ENCODE results near the gene ANO2. TPM values are rescaled to one million over a fixed set of nuclear protein-coding genes. Genes with fewer than 3 reads are reported as not detected.

ANO2 gene
- total and polyA plus RNA-seq, 2 donors (not counting 3 experiments of a cell fraction or from before 2014, with no cell fraction given): 15.4 to 65.0 TPM

- Histone ChIP-seq H3K4me1 (ENCODE audit: control insufficient read depth, extremely low read depth, insufficient read depth, low read length) (no peaks in the 10 kb centered on the region), H3K9me1 (replicated peaks; ENCODE audit: control insufficient read depth, extremely low read depth, insufficient read depth, low read length) (no peaks in the 10 kb centered on the region), H3K27me3 (ENCODE audit: control insufficient read depth in 2 of 2, insufficient read depth in 2 of 2, low read length in 2 of 2) (no peaks in the 10 kb centered on the region), H3K4me2 (ENCODE audit: insufficient read depth, low read length) (no peak overlapping the region), H3K79me2 (ENCODE audit: control insufficient read depth, insufficient read depth, low read length) (no peaks in the 10 kb centered on the region), H3K9ac (replicated peaks; ENCODE audit: extremely low read depth, insufficient read depth, low read length) (no peak overlapping the region), H2AFZ (ENCODE audit: low read depth, low read length) (no peak overlapping the region), H3K4me3 (replicated peaks in 1 of 3; ENCODE audit: insufficient read depth in 1 of 3, low read depth in 1 of 3, low read length in 3 of 3) (no peak overlapping the region), H3K36me3 (ENCODE audit: control insufficient read depth in 2 of 2, extremely low read depth in 1 of 2, insufficient read depth in 2 of 2, low read length in 2 of 2) (peaks cover 1 to 25% of the 10 kb centered on the region in 2 experiments), H4K20me1 (replicated peaks; ENCODE audit: control insufficient read depth, extremely low read depth, insufficient read depth, low read length) (no peaks in the 10 kb centered on the region), H3K9me3 (replicated peaks; ENCODE audit: control insufficient read depth, insufficient read depth, low read length) (no peaks in the 10 kb centered on the region), H3K27ac (ENCODE audit: insufficient read depth, low read depth, low read length) (no peak overlapping the region)
- FAIRE-seq: peak; percentile 44
- no TSS peak for BruUV-seq (replicated peaks)
- DNase-seq (ENCODE audit: low read depth, low spot score): no peak
- POLR2A ChIA-PET: no interaction called here
- dilution Hi-C loops (cut with MboI; ENCODE audit: extremely low pct_ligation_motif_present, low sequenced_read_pairs) (no loop called here), intact Hi-C loops (cut with micrococcal nuclease) (no loop called here)
- TF ChIP-seq POLR2A (IDR thresholded peaks at IDR 0.05; ENCODE audit: low read depth, low read length): no peak
- no peak for TF ChIP-seq MYC (IDR thresholded peaks at IDR 0.05; ENCODE audit: low read depth, low read length)
- no peak for TF ChIP-seq POLR2AphosphoS5 (IDR thresholded peaks at IDR 0.05; ENCODE audit: insufficient read depth, low read depth, low read length)
- TF ChIP-seq FOS (IDR thresholded peaks at IDR 0.05; ENCODE audit: borderline replicate concordance, insufficient read depth, low read length): no peak
- TF ChIP-seq EZH2 (IDR thresholded peaks at IDR 0.05; ENCODE audit: borderline replicate concordance, low read depth, low read length, severe bottlenecking): no peak
- TF ChIP-seq CTCF (IDR thresholded peaks at IDR 0.05; ENCODE audit: extremely low read depth in 1 of 2, insufficient read depth in 1 of 2, low read depth in 1 of 2, low read length in 2 of 2): no peak
- TF ChIP-seq MAX (IDR thresholded peaks at IDR 0.05; ENCODE audit: insufficient read depth, insufficient read length): no peak
- TF ChIP-seq GATA2 (IDR thresholded peaks at IDR 0.05; ENCODE audit: insufficient read depth, insufficient read length, low read depth, low read length): no peak
- no peak for TF ChIP-seq JUN (IDR thresholded peaks at IDR 0.05; ENCODE audit: borderline replicate concordance, insufficient read depth, insufficient read length, low read depth)
- CTCF ChIA-PET: interaction anchor here (1.2 to 1.7 kb wide), 2 partner anchors 88 to 185 kb away, joined by 3 read pairs; no protein-coding TSS in a partner anchor
Measured at GRCh38 chr12:5560265-5560664, 384.8 kb downstream of the ANO2 start.
